Measurements from ENCODE around the gene PACRG.

Gene PACRG

GRCh38 chr6:163253556-163254213 lies 525.9 kb downstream of the PACRG start:
- H3K36me3 Mint-ChIP-seq, result no peaks in the 10 kb centered on the region
- no peak overlapping the region for H3K27ac Mint-ChIP-seq

GRCh38 chr6:163254341-163254835 lies 526.6 kb downstream of the PACRG start:
- Mint-ChIP-seq H3K4me1 (no peaks in the 10 kb centered on the region), H3K36me3 (no peaks in the 10 kb centered on the region), H3K27me3 (peaks cover 4% of the 10 kb centered on the region), H3K27ac (no peak overlapping the region), H3K4me3 (no peak overlapping the region), H3K9me3 (no peaks in the 10 kb centered on the region)
- ATAC-seq (ENCODE audit: low read depth), result no peak
- DNase-seq (ENCODE audit: low spot score in 2 of 2), result no peak

More at GRCh38 chr6:163253556-163254213, 525.9 kb downstream of the PACRG start:
- Mint-ChIP-seq H3K27me3 (peaks cover 2% of the 10 kb centered on the region), H3K4me1 (no peaks in the 10 kb centered on the region), H3K4me3 (no peak overlapping the region), H3K9me3 (no peaks in the 10 kb centered on the region)
- no peak for DNase-seq (ENCODE audit: low spot score in 2 of 2)
- no peak for ATAC-seq (ENCODE audit: low read depth)

DNA sequence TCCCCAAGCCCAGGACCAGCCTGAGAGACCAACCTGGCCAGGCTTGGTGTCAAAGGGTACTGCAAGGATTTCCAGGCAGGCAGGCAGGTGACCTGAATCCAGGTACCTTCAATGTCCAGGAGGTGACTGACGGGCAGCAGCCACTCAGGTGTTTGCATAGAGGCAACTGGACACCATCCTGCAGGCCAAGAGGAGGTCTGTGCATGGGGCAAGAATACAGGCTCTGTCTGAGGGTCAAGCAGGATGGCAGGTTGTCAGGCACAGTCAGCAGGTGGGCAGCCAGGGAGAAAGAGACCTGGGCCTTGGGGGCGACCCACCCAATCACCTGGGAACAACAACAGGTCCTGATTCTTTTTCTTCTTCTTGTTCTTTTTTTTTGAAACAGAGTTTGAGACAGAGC lies 527.5 kb downstream of the PACRG start:
- H3K36me3 Mint-ChIP-seq, result no peaks in the 10 kb centered on the region
- ATAC-seq (ENCODE audit: low read depth), result no peak

DNA sequence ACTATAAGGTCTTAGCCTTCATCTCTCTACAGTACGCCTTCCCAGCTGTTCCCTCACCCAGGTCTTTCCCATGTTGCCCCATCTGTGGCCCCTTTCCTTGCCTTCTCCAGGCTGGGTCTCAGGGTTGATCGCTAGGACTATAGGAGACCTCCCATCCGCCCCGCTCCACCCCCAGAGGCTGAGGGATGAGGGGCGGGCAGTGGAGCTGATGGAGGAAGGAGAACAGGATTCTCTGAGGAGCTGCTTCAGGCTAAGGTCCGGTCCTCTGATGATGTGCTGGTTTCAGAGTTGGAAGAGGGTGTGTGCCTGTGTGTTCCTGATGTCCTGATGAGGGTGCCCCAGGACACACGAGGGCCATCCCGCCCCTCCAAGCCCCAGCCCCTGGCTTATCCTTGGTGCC lies 531.9 kb downstream of the PACRG start:
- DNase-seq (ENCODE audit: low spot score in 2 of 2) (no peak), ATAC-seq (ENCODE audit: low read depth) (no peak)
- H3K9me3 Mint-ChIP-seq, result no peaks in the 10 kb centered on the region
- no peaks in the 10 kb centered on the region for H3K36me3 Mint-ChIP-seq
- peaks cover 15% of the 10 kb centered on the region for H3K27me3 Mint-ChIP-seq
- H3K27ac Mint-ChIP-seq, result no peak overlapping the region
- H3K4me1 Mint-ChIP-seq, result peaks cover 8% of the 10 kb centered on the region
- no peak overlapping the region for H3K4me3 Mint-ChIP-seq

More for the DNA sequence above, 527.5 kb downstream of the PACRG start:
- DNase-seq (ENCODE audit: low spot score in 2 of 2), result no peak
- peaks cover 4% of the 10 kb centered on the region for H3K4me1 Mint-ChIP-seq
- peaks cover 11% of the 10 kb centered on the region for H3K27me3 Mint-ChIP-seq
- H3K4me3 Mint-ChIP-seq, result no peak overlapping the region
- no peak overlapping the region for H3K27ac Mint-ChIP-seq
- no peaks in the 10 kb centered on the region for H3K9me3 Mint-ChIP-seq

DNA sequence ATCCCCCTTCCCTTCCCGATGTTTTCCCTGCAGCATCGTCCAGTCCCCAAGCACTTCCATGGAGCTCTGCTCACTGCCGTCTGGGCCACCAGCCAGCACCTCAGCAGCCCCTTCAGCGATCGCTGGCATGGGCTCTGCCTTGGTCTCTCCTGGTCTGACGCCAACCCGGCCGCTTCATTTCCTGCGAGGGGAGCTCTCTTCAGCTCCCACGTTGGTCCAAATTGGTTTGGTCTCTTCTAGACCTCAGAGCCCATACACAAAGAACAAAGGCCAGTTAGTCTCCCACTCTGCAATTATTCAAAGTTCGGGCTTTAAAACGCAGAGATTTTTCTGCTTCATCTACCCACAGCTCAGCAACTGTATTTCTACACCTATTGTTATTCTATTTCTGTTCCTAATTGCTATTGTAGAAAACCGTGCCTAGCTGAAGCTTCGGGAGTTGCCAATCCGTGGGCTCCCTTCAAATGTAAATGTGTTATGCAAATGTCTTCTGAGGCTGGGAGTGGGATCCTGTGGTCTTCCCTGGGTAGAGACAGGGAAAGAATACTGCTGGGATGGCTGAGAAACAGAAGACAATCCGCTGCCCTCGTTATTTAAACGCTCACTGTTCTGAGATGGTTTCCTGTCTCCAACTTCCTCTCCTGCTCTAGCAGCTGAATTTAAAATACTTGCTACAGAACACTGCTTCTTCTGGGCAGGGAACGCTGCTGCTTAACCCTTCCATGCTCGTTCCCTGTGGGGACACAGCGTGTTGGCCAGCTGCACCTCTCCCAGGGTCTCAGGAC lies 532.5 kb downstream of the PACRG start:
- peaks cover 8% of the 10 kb centered on the region for H3K4me1 Mint-ChIP-seq
- H3K4me3 Mint-ChIP-seq, result peak overlapping the region; percentile 31
- H3K27me3 Mint-ChIP-seq, result peaks cover 15% of the 10 kb centered on the region
- H3K27ac Mint-ChIP-seq, result peak overlapping the region; percentile 68
- no peaks in the 10 kb centered on the region for H3K9me3 Mint-ChIP-seq
- no peak for DNase-seq (ENCODE audit: low spot score in 2 of 2)
- H3K36me3 Mint-ChIP-seq, result no peaks in the 10 kb centered on the region
- no peak for ATAC-seq (ENCODE audit: low read depth)

GRCh38 chr6:163260911-163261310 lies 533.1 kb downstream of the PACRG start:
- Mint-ChIP-seq H3K36me3 (no peaks in the 10 kb centered on the region), H3K9me3 (no peaks in the 10 kb centered on the region), H3K4me1 (peaks cover 8% of the 10 kb centered on the region), H3K27ac (peak overlapping the region; percentile 68), H3K27me3 (peaks cover 15% of the 10 kb centered on the region), H3K4me3 (peak overlapping the region; percentile 31)
- ATAC-seq (ENCODE audit: low read depth) (no peak), DNase-seq (ENCODE audit: low spot score in 2 of 2) (no peak)

DNA sequence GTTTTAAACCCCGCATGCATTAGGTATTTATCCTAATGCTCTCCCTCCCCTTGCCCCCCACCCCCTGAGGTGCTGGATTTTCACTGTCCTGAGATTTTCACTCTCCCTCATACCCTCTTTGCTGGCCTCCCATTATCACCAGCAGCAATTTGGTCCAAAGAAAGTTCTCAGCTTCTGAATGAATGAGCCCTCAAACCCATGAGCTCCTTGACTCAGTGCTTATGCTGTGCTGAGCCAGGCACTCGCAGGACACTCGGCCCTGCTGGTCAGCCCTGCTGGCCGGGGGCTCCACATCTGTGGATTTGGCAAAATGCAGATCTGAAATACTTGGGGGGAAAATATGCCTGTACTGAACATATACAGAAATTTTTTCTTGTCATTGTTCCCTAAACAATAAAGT lies 533.6 kb downstream of the PACRG start:
- Mint-ChIP-seq H3K9me3 (no peaks in the 10 kb centered on the region), H3K27me3 (peaks cover 15% of the 10 kb centered on the region), H3K4me1 (peaks cover 8% of the 10 kb centered on the region), H3K27ac (no peak overlapping the region), H3K36me3 (no peaks in the 10 kb centered on the region), H3K4me3 (no peak overlapping the region)
- no peak for ATAC-seq (ENCODE audit: low read depth)
- no peak for DNase-seq (ENCODE audit: low spot score in 2 of 2)

DNA sequence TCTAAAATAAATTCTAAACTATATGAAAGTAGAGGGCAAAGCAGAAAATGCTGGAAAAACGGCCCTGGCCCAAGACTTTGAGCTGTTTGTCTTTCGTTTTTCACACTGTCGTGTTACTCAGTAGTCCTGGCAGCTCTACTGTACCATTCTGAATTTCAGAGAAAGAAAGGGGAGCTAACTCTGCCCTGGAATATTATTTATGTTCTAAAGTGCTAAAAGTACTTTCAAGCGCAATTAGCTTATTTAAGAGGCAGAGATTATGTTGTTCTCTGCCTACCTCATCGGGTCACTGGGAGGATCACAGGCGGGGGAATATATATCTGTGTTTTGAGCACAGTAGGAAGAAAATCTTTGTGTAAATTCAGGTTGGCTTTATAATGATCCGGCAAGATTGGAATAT lies 534.3 kb downstream of the PACRG start:
- DNase-seq (ENCODE audit: low spot score in 2 of 2), result no peak
- ATAC-seq (ENCODE audit: low read depth), result no peak
- no peak overlapping the region for H3K27ac Mint-ChIP-seq
- no peaks in the 10 kb centered on the region for H3K36me3 Mint-ChIP-seq
- H3K27me3 Mint-ChIP-seq, result peaks cover 15% of the 10 kb centered on the region
- no peaks in the 10 kb centered on the region for H3K9me3 Mint-ChIP-seq
- H3K4me1 Mint-ChIP-seq, result peaks cover 8% of the 10 kb centered on the region
- no peak overlapping the region for H3K4me3 Mint-ChIP-seq

DNA sequence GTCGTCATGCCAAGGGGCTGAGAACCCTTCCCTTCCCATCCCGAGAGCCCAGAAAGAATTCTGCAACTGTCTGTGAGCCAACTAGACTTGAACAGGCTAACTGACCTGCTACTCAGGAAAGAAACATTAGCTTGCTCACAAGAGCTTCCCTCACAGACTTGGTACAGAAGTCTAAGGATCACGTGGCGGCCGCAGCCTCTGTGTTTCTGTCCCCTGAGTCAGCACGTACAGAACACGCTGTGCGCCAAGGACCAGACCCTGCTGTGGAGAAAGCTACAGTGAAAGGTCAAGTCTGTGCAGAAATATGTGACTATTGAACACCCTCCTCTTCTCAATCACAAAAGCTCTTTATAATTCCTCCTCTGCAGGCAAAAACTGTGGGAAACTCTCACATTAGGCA lies 535.4 kb downstream of the PACRG start:
- no peak overlapping the region for H3K4me3 Mint-ChIP-seq
- peaks cover 8% of the 10 kb centered on the region for H3K4me1 Mint-ChIP-seq
- H3K9me3 Mint-ChIP-seq, result no peaks in the 10 kb centered on the region
- peaks cover 15% of the 10 kb centered on the region for H3K27me3 Mint-ChIP-seq
- H3K36me3 Mint-ChIP-seq, result no peaks in the 10 kb centered on the region
- H3K27ac Mint-ChIP-seq, result no peak overlapping the region
- ATAC-seq (ENCODE audit: low read depth) (no peak), DNase-seq (ENCODE audit: low spot score in 2 of 2) (no peak)

DNA sequence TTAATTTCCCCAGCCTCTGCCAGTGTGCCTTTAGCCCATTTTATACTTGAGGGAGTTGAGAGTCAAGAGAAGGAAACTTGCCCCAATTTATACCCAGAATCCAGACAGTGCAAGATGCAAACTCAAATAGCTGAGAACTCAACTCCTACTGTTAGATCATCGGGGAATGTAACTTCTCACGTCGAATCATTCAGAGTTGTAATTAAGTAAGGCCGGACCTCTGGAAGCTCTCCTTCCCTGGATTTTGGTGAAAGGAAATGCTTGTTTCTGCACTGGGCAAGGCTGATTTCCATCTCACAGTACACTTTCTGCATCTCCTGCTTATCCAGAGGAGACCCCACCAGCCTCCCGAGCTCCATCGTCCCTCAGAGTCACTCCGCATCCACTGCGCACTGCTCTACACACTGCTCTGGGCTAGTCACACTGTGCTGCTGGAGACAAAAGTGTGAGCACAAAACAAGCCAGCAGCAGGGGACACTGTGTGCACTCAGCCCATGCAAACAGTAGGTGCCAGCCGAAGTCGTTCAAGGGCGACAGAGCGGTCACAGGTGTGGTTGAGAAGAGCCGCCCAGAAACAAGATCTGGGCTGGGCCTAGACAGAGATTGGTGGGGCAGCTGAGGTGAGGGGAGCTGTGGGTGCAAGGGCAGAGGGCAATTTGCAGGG lies 536.4 kb downstream of the PACRG start:
- DNase-seq (ENCODE audit: low spot score in 2 of 2) (no peak), ATAC-seq (ENCODE audit: low read depth) (no peak)
- H3K4me3 Mint-ChIP-seq, result no peak overlapping the region
- peaks cover 8% of the 10 kb centered on the region for H3K4me1 Mint-ChIP-seq
- H3K27ac Mint-ChIP-seq, result no peak overlapping the region
- H3K27me3 Mint-ChIP-seq, result peaks cover 15% of the 10 kb centered on the region
- H3K9me3 Mint-ChIP-seq, result no peaks in the 10 kb centered on the region
- no peaks in the 10 kb centered on the region for H3K36me3 Mint-ChIP-seq

- Mint-ChIP-seq H3K4me1 (peaks cover 8% of the 10 kb centered on the region), H3K27ac (no peak overlapping the region), H3K4me3 (no peak overlapping the region), H3K9me3 (no peaks in the 10 kb centered on the region), H3K27me3 (peaks cover 10% of the 10 kb centered on the region), H3K36me3 (no peaks in the 10 kb centered on the region)
- ATAC-seq (ENCODE audit: low read depth), result no peak
- DNase-seq (ENCODE audit: low spot score in 2 of 2), result no peak
Observed at GRCh38 chr6:163264662-163265035, 536.9 kb downstream of the PACRG start.

DNA sequence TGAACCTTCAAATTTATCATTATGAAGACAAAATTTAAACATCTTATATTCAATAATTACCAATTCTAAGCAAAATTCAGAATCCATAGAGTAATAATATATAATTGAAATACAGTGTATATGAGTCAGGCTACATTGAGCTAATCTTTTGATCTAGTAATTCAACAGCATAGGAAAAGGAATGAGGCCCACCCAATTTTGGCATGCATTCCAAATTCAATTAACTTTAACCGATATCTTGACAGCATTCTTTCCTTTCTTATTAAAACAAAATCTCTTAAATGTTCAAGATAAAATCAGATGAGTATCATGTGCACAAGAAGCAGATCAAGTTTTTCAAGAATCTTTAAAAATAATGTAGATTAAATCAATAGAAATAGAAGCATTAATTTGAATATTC lies 553.9 kb downstream of the PACRG start:
- DNase-seq (ENCODE audit: low spot score in 2 of 2) (no peak), ATAC-seq (ENCODE audit: low read depth) (no peak)
- Mint-ChIP-seq H3K27ac (no peak overlapping the region), H3K4me1 (no peaks in the 10 kb centered on the region), H3K4me3 (no peak overlapping the region), H3K27me3 (peaks cover 12% of the 10 kb centered on the region), H3K9me3 (no peaks in the 10 kb centered on the region), H3K36me3 (no peaks in the 10 kb centered on the region)

DNA sequence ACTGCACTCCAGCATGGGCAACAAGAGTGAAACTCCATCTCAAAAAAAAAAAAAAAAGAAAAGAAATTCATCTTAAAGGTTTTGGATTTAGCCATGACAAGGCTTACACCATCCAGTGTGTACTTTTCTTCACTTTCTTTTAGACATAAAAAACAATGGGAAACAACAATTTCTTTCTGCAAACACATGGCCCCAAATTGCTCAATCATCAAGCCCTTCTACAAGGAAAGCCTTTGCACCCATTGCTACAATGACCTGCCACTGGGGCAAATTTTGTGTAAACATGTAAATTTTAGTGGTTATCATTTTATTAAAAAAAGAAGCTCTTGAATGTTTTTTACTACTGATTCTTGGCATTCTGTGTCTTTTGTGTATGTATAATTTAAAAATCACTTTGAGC lies 554.9 kb downstream of the PACRG start:
- H3K9me3 Mint-ChIP-seq, result no peaks in the 10 kb centered on the region
- no peaks in the 10 kb centered on the region for H3K36me3 Mint-ChIP-seq
- H3K27me3 Mint-ChIP-seq, result peaks cover 12% of the 10 kb centered on the region
- H3K27ac Mint-ChIP-seq, result no peak overlapping the region
- ATAC-seq (ENCODE audit: low read depth), result no peak
- no peak overlapping the region for H3K4me3 Mint-ChIP-seq
- H3K4me1 Mint-ChIP-seq, result no peaks in the 10 kb centered on the region
- DNase-seq (ENCODE audit: low spot score in 2 of 2), result no peak

- no peak for ATAC-seq (ENCODE audit: low read depth)
- no peak overlapping the region for H3K4me3 Mint-ChIP-seq
- peaks cover 10% of the 10 kb centered on the region for H3K27me3 Mint-ChIP-seq
- H3K9me3 Mint-ChIP-seq, result no peaks in the 10 kb centered on the region
- H3K27ac Mint-ChIP-seq, result no peak overlapping the region
- H3K4me1 Mint-ChIP-seq, result no peaks in the 10 kb centered on the region
- no peaks in the 10 kb centered on the region for H3K36me3 Mint-ChIP-seq
- no peak for DNase-seq (ENCODE audit: low spot score in 2 of 2)
Observed at GRCh38 chr6:163284151-163284550, 556.4 kb downstream of the PACRG start.

Measured in memory B cell (primary cell).